Natural killer cell (primary cell): ENCODE results near the gene TYMS. TPM values are rescaled to one million over a fixed set of nuclear protein-coding genes. Genes with fewer than 3 reads are reported as not detected.
"Not testable (repeated sequence)": the region's sequence is repeated elsewhere in the genome, so short reads cannot be mapped to it uniquely, and the experiment has no call there.

ENCODE experiments used
- ATAC-seq, 3 donors: fragments of 150-1000 bp in 2 of 3; fragments of 200-7000 bp in 1 of 3; cut with Tn5 transposase; 1 replicate in 1 of 3; 2 replicates in 2 of 3; pipeline ENCODE4 v1.10.0; 2021; ENCODE audit warnings: mild to moderate bottlenecking in 2 of 3, moderate library complexity in 2 of 3
- DNase-seq, 2 donors: peaks; one replicate each; pipeline versions ENCODE4 v3.0.0 to v3.0.0-alpha.2; 2013 to 2021; ENCODE audit warnings: mixed read lengths in 1 of 2
- H3K27ac ChIP-seq: one replicate; pipeline ENCODE4 v1.5.1; 2013; ENCODE audit warnings: mild to moderate bottlenecking, low read length
- H3K27me3 ChIP-seq: one replicate; pipeline ENCODE4 v1.6.1; 2013; ENCODE audit warnings: low read length; ENCODE audit not compliant: control insufficient read depth, insufficient read depth
- H3K36me3 ChIP-seq: one replicate; pipeline ENCODE4 v1.6.1; 2013; ENCODE audit warnings: low read length; ENCODE audit not compliant: control insufficient read depth, insufficient read depth
- H3K4me1 ChIP-seq: one replicate; pipeline ENCODE4 v1.6.1; 2013; ENCODE audit warnings: low read length; ENCODE audit not compliant: control insufficient read depth, insufficient read depth
- H3K4me3 ChIP-seq: one replicate; pipeline ENCODE4 v1.5.1; 2013; ENCODE audit warnings: low read length
- H3K9me3 ChIP-seq: one replicate; pipeline ENCODE4 v1.6.1; 2013; ENCODE audit warnings: low read length; ENCODE audit not compliant: control insufficient read depth, insufficient read depth
- H3K27ac Mint-ChIP-seq, 2 donors: one replicate each; pipeline ENCODE4 v1.8.0; 2022; ENCODE audit warnings: mild to moderate bottlenecking in 2 of 2, mixed read lengths in 2 of 2, moderate library complexity in 1 of 2
- H3K27me3 Mint-ChIP-seq, 2 donors: one replicate each; pipeline ENCODE4 v1.8.0; 2022; ENCODE audit warnings: low read depth in 2 of 2, mixed read lengths in 2 of 2
- H3K36me3 Mint-ChIP-seq: one replicate; pipeline ENCODE4 v1.8.0; 2022; ENCODE audit warnings: mixed read lengths
- H3K4me1 Mint-ChIP-seq, 2 donors: one replicate each; pipeline ENCODE4 v1.8.0; 2022; ENCODE audit warnings: mixed read lengths in 2 of 2
- H3K4me3 Mint-ChIP-seq: one replicate; pipeline ENCODE4 v1.8.0; 2022; ENCODE audit warnings: mild to moderate bottlenecking, moderate library complexity, mixed read lengths
- H3K9me3 Mint-ChIP-seq, 2 donors: one replicate each; pipeline ENCODE4 v1.8.0; 2022; ENCODE audit warnings: mixed read lengths in 2 of 2
- WGBS: methylation state at CpG from one replicate; pipeline ENCODE4 v1.1.7; 2013; ENCODE audit warnings: missing lambda C conversion rate; ENCODE audit not compliant: insufficient coverage; 5-methylcytosine and 5-hydroxymethylcytosine counted together
- intact Hi-C: fragments of 100-400 bp; cut with micrococcal nuclease; formaldehyde crosslinking; loops from one replicate; pipeline ENCODE4 v1.14.2; 2022
- total RNA-seq, 4 donors: library from RNA; stranded (reverse); fragments of 120-200 nt in 1 of 4; gene quantifications; one replicate each; pipeline versions ENCODE4 v1.2.3 to v1.2.4, GENCODE V29; 2013 to 2022
- TF ChIP-seq, protein P1 (sequence below): fragments of 200-600 bp; IDR thresholded peaks from one replicate; pipeline ENCODE4 v1.8.0; 2022; ENCODE audit warnings: antibody characterized with exemption

TYMS gene
- total RNA-seq, 3 donors from 2014 or later (not counting 1 experiment from before 2014, with no cell fraction given): 5.8 to 13.6 (median 7.8) TPM

DNA sequence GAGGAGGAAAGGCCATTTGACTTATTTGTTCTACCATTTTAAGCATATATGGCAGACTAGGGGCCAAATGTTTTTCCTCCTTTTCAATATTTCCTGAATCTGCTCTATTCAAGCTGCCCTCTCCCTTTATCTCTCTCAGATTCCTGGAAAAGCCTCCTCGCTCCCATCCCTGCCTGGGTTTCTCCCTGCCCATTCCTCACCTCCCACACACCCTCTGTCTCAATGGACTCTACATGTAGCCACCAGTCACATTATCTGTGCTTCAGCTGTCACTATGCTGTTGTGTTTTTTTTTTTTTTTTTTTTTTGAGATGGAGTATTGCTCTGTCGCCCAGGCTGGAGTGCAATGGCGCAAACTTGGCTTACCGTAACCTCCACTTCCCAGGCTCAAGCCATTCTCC lies 22.9 kb downstream of the TYMS start:
- peaks cover 10 to 12% of the 10 kb centered on the region in 2 donors for H3K4me1 Mint-ChIP-seq
- intact Hi-C loops: no loop called here

DNA sequence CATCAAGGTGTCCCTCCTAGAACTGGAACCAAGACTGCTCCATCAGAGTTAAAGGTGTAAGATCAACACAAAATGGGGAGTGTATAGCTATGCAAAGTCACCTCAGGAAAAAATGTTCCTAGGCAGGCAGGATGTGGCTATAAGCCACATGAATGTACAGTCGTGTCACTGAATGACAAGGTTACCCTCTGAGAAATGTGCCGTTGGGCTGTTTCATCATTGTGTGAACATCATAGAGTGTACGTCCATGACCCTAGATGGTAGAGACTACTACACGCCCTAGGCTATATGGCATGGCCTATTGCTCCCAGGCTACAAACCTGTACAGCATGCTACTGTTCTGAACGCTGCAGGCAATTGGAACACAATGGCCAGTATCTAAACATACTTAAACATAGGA lies 24.5 kb downstream of the TYMS start:
- Histone ChIP-seq H3K36me3 (peaks cover 2% of the 10 kb centered on the region), H3K9me3 (no peaks in the 10 kb centered on the region), H3K4me1 (peaks cover 11% of the 10 kb centered on the region), H3K27me3 (no peaks in the 10 kb centered on the region), H3K4me3 (no peak overlapping the region), H3K27ac (no peak overlapping the region)
- WGBS: 25% methylated on average over 5 of the region's 5 CpGs
- H3K9me3 Mint-ChIP-seq: no peaks in the 10 kb centered on the region
- no peak overlapping the region for H3K4me3 Mint-ChIP-seq
- H3K27me3 Mint-ChIP-seq: no peaks in the 10 kb centered on the region
- DNase-seq: peak in 1 of 2 donors; percentile 65
- H3K4me1 Mint-ChIP-seq: peaks cover 10 to 12% of the 10 kb centered on the region in 2 donors
- H3K27ac Mint-ChIP-seq: peak overlapping the region; percentile 54 to 58
- TF ChIP-seq, protein P1, sequence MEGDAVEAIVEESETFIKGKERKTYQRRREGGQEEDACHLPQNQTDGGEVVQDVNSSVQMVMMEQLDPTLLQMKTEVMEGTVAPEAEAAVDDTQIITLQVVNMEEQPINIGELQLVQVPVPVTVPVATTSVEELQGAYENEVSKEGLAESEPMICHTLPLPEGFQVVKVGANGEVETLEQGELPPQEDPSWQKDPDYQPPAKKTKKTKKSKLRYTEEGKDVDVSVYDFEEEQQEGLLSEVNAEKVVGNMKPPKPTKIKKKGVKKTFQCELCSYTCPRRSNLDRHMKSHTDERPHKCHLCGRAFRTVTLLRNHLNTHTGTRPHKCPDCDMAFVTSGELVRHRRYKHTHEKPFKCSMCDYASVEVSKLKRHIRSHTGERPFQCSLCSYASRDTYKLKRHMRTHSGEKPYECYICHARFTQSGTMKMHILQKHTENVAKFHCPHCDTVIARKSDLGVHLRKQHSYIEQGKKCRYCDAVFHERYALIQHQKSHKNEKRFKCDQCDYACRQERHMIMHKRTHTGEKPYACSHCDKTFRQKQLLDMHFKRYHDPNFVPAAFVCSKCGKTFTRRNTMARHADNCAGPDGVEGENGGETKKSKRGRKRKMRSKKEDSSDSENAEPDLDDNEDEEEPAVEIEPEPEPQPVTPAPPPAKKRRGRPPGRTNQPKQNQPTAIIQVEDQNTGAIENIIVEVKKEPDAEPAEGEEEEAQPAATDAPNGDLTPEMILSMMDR: no peak
- intact Hi-C loops: no loop called here
- no peaks in the 10 kb centered on the region for H3K36me3 Mint-ChIP-seq
- ATAC-seq: peak; percentile 63 to 86 (median 80)

More for the DNA sequence above, 22.9 kb downstream of the TYMS start:
- ATAC-seq (no peak), DNase-seq (no peak)
- no peaks in the 10 kb centered on the region for H3K27me3 ChIP-seq
- H3K27ac ChIP-seq: no peak overlapping the region
- Mint-ChIP-seq H3K27ac (peak overlapping the region in 1 of 2 donors; percentile 5), H3K27me3 (no peaks in the 10 kb centered on the region), H3K9me3 (no peaks in the 10 kb centered on the region), H3K36me3 (no peaks in the 10 kb centered on the region), H3K4me3 (no peak overlapping the region)
- H3K4me1 ChIP-seq: peaks cover 11% of the 10 kb centered on the region
- TF ChIP-seq, protein P1: no peak
- 95% methylated on average over 4 of the region's 4 CpGs for WGBS
- H3K36me3 ChIP-seq: peaks cover 5% of the 10 kb centered on the region
- H3K9me3 ChIP-seq: no peaks in the 10 kb centered on the region
- no peak overlapping the region for H3K4me3 ChIP-seq

DNA sequence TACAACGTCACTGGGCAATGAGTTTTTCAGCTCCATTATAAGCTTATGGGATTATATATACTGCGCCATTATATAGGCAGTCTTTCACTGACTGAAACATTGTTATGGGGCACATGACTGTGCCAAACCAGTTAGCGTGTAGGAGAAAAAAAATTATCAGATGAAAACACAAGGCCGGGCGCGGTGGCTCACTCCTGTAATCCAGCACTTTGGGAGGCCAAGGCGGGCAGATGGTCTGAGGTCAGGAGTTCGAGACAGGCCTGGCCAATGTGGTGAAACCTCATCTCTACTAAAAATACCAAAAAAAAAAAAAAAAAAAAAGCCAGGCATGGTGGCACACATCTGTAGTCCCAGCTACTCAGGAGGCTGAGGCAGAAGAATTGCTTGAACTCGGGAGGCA lies 25.0 kb downstream of the TYMS start:
- Mint-ChIP-seq H3K27ac (peak overlapping the region; percentile 54 to 58), H3K4me1 (peaks cover 10 to 12% of the 10 kb centered on the region in 2 donors)
- H3K4me1 ChIP-seq: peaks cover 11% of the 10 kb centered on the region
- H3K9me3 Mint-ChIP-seq, H3K27ac ChIP-seq, H3K36me3 ChIP-seq, H3K9me3 ChIP-seq, H3K4me3 Mint-ChIP-seq, H3K27me3 ChIP-seq, H3K27me3 Mint-ChIP-seq, H3K4me3 ChIP-seq, ATAC-seq, intact Hi-C loops, H3K36me3 Mint-ChIP-seq, DNase-seq: not testable (repeated sequence)
- 83% methylated on average over 9 of the region's 9 CpGs for WGBS

DNA sequence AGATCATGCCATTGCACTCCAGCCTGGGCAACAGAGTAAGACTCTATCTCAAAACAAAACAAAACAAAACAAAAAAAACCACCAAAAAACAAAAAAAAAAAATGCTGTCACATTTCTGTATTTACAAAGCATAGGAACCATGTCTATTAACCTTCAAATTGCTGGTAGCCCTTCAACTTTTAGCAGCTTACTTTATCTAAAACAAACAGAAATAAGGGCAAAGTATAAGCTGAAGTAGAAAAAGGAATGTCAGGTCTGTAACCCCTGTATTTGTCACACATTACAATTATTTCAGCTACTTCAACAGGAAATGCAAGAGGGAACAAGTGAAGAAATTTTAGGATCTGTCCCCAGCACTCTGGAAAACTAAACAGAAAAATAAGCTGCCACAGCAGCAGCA lies 25.4 kb downstream of the TYMS start:
- Histone ChIP-seq H3K27ac (no peak overlapping the region), H3K4me3 (no peak overlapping the region), H3K36me3 (peaks cover 5% of the 10 kb centered on the region), H3K9me3 (no peaks in the 10 kb centered on the region), H3K4me1 (peaks cover 11% of the 10 kb centered on the region), H3K27me3 (no peaks in the 10 kb centered on the region)
- no peaks in the 10 kb centered on the region for H3K9me3 Mint-ChIP-seq
- intact Hi-C loops: no loop called here
- H3K36me3 Mint-ChIP-seq: no peaks in the 10 kb centered on the region
- TF ChIP-seq, protein P1: no peak
- peaks cover 10 to 12% of the 10 kb centered on the region in 2 donors for H3K4me1 Mint-ChIP-seq
- H3K27me3 Mint-ChIP-seq: no peaks in the 10 kb centered on the region
- H3K27ac Mint-ChIP-seq: peak overlapping the region in 1 of 2 donors; percentile 58
- no peak for DNase-seq
- no peak overlapping the region for H3K4me3 Mint-ChIP-seq
- no peak for ATAC-seq
